Measurements from ENCODE around the gene ACAN. TPM values are rescaled to one million over a fixed set of nuclear protein-coding genes. Genes with fewer than 3 reads are reported as not detected.

The ACAN gene
- total and polyA plus RNA-seq, 9 of the 15 experiments (the other 6 are each of a cell fraction or from before 2014, with no cell fraction given), result not detected

DNA sequence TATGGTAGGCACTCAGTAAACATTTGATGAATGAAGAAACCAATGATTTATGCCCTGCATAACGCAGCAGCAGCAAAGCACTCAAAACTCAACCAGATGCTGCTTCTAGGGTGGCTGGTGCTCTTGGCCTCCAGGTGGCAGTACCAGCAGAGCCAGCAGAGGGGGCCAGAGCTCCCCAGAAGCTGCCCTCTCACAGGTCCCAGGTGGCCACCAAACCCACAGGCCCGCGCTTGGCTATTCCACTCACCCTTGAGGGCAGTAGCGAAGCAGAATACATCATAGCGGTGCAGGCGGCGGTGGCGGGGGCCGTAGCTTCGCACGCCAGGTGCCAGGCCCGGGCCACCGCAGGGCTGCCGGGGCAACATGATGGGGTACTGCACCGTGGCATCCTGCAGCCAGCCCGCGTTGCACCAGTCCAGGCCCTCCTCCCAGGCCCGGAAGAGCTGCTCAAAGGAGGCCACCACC lies 75.5 kb downstream of the ACAN start:
- H3K9me1 ChIP-seq (ENCODE audit: control insufficient read depth, insufficient read depth, low read length), result no peaks in the 10 kb centered on the region
- H3K79me2 ChIP-seq (ENCODE audit: control insufficient read depth, insufficient read depth, low read length), result no peaks in the 10 kb centered on the region
- no TSS peak for BruUV-seq (replicated peaks)
- FAIRE-seq (peak; percentile 82), DNase-seq (ENCODE audit: extremely low read depth in 1 of 4, low spot score in 3 of 4) (peak; percentile 74 to 83 (median 83)), ATAC-seq (peak; percentile 96)
- H3K4me2 ChIP-seq (ENCODE audit: insufficient read depth, low read length), result no peak overlapping the region
- no peaks in the 10 kb centered on the region for H3K9me3 ChIP-seq (replicated peaks; ENCODE audit: control insufficient read depth, insufficient read depth, low read depth, low read length)
- CTCF ChIA-PET (ENCODE audit: low intra/inter-chr PET ratio), result interaction anchor here (1.3 kb wide), 1 partner anchor 299 kb away, joined by 4 read pairs; no protein-coding TSS in a partner anchor
- intact Hi-C loops (cut with micrococcal nuclease) (no loop called here), in situ Hi-C loops (cut with MboI) (no loop called here)
- no peaks in the 10 kb centered on the region for H3K36me3 ChIP-seq (ENCODE audit: control insufficient read depth, insufficient read depth, low read length)
- no peak overlapping the region for H3K9ac ChIP-seq (ENCODE audit: insufficient read depth in 1 of 2, low read depth in 2 of 2, low read length in 2 of 2)
- H3K27me3 ChIP-seq (ENCODE audit: control insufficient read depth in 2 of 2, insufficient read depth in 2 of 2, low read length in 2 of 2), result peaks cover 11 to 36% of the 10 kb centered on the region in 2 experiments; a peak in 3 of 5 replicates
- peaks cover 8 to 34% of the 10 kb centered on the region in 2 experiments; a peak in 4 of 5 replicates for H3K4me1 ChIP-seq (replicated peaks in 1 of 2; ENCODE audit: control insufficient read depth in 2 of 2, insufficient read depth in 2 of 2, low read length in 2 of 2)
- WGBS (ENCODE audit: insufficient coverage, low coverage, missing lambda C conversion rate), result 25% methylated on average over 14 of the region's 18 CpGs
- H3K27ac ChIP-seq (ENCODE audit: extremely low read depth, low read depth, low read length), result no peak overlapping the region
- H2AFZ ChIP-seq (ENCODE audit: low read depth, low read length), result no peak overlapping the region
- POLR2A ChIA-PET, result interaction anchor here (0.6 to 1.4 kb wide), 9 partner anchors 9 to 167 kb away, joined by 3 to 5 read pairs (median 3); no protein-coding TSS in a partner anchor
- peaks cover 5% of the 10 kb centered on the region; the same call in 1 of the 2 replicates for H4K20me1 ChIP-seq (replicated peaks; ENCODE audit: control insufficient read depth, insufficient read depth, low read length)
- H3K4me3 ChIP-seq, result no peak overlapping the region
- TF ChIP-seq BHLHE40 (IDR thresholded peaks at IDR 0.05; ENCODE audit: low read length) (0 out of 2 replicates have a peak, but pooled peaks have one; percentile 27), RCOR1 (IDR thresholded peaks at IDR 0.05; ENCODE audit: borderline replicate concordance in 1 of 2, low read depth in 2 of 2, low read length in 2 of 2) (0 out of 4 replicates have a peak, but pooled peaks of 1 of the 2 experiments have one; percentile 8), TARDBP (IDR thresholded peaks at IDR 0.05) (no peak), POLR2H (tag; IDR thresholded peaks at IDR 0.05; ENCODE audit: low read depth) (no peak), RAD21 (CRISPR knock-in tag; conservative IDR thresholded peaks at IDR 0.05 in 1 of 2, IDR thresholded peaks at IDR 0.05 in 1 of 2) (peak; percentile 59 to 78), MYC (IDR thresholded peaks at IDR 0.05; ENCODE audit: low read depth, low read length) (0 out of 2 replicates have a peak, but pooled peaks have one; percentile 14), MYC (CRISPR knock-in tag; IDR thresholded peaks at IDR 0.05; ENCODE audit: borderline replicate concordance, low read depth) (no peak), NCOA2 (IDR thresholded peaks at IDR 0.05; ENCODE audit: partially characterized antibody in 2 of 2) (no peak), STAG1 (CRISPR knock-in tag; IDR thresholded peaks at IDR 0.05; ENCODE audit: borderline replicate concordance) (peak; percentile 59; the same call in 1 of the 2 replicates), SRF (CRISPR knock-in tag; IDR thresholded peaks at IDR 0.05) (peak in 1 of 2 experiments; percentile 37; a peak in 1 of 4 replicates), SMC3 (conservative IDR thresholded peaks at IDR 0.05; ENCODE audit: insufficient read depth, low read depth, low read length) (peak; percentile 82), KLF16 (IDR thresholded peaks at IDR 0.05) (0 out of 2 replicates have a peak, but pooled peaks have one; percentile 23), ZNF766 (CRISPR knock-in tag; conservative IDR thresholded peaks at IDR 0.05) (no peak), RB1 (IDR thresholded peaks at IDR 0.05; ENCODE audit: low read depth) (peak; percentile 45; the same call in 1 of the 2 replicates), MAZ (CRISPR knock-in tag; conservative IDR thresholded peaks at IDR 0.05 in 1 of 2, IDR thresholded peaks at IDR 0.05 in 1 of 2) (peak in 1 of 2 experiments; percentile 51; a peak in 2 of 4 replicates), JUND (IDR thresholded peaks at IDR 0.05; ENCODE audit: borderline replicate concordance, low read depth, low read length) (0 out of 2 replicates have a peak, but pooled peaks have one; percentile 21), JUND (tag; IDR thresholded peaks at IDR 0.05; ENCODE audit: borderline replicate concordance, low read depth, low read length) (no peak)
- TF ChIP-seq, protein P1, sequence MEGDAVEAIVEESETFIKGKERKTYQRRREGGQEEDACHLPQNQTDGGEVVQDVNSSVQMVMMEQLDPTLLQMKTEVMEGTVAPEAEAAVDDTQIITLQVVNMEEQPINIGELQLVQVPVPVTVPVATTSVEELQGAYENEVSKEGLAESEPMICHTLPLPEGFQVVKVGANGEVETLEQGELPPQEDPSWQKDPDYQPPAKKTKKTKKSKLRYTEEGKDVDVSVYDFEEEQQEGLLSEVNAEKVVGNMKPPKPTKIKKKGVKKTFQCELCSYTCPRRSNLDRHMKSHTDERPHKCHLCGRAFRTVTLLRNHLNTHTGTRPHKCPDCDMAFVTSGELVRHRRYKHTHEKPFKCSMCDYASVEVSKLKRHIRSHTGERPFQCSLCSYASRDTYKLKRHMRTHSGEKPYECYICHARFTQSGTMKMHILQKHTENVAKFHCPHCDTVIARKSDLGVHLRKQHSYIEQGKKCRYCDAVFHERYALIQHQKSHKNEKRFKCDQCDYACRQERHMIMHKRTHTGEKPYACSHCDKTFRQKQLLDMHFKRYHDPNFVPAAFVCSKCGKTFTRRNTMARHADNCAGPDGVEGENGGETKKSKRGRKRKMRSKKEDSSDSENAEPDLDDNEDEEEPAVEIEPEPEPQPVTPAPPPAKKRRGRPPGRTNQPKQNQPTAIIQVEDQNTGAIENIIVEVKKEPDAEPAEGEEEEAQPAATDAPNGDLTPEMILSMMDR (IDR thresholded peaks at IDR 0.05 in 2 of 3, conservative IDR thresholded peaks at IDR 0.05 in 1 of 3; ENCODE audit: insufficient read depth in 2 of 3, low read depth in 1 of 3, low read length in 3 of 3), result peak; percentile 90 to 98 (median 93)
- TF ChIP-seq, protein P2, sequence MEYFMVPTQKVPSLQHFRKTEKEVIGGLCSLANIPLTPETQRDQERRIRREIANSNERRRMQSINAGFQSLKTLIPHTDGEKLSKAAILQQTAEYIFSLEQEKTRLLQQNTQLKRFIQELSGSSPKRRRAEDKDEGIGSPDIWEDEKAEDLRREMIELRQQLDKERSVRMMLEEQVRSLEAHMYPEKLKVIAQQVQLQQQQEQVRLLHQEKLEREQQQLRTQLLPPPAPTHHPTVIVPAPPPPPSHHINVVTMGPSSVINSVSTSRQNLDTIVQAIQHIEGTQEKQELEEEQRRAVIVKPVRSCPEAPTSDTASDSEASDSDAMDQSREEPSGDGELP (CRISPR knock-in tag; IDR thresholded peaks at IDR 0.05; ENCODE audit: borderline replicate concordance), result peak; percentile 56

All from K562 (cell line).